Esophagus squamous epithelium (tissue), 5 donors: ENCODE measurements around the gene ZFP57. TPM values are rescaled to one million over a fixed set of nuclear protein-coding genes. Genes with fewer than 3 reads are reported as not detected.

Experiments used
- DNase-seq: peaks from one replicate; lab custom pipeline; 2025; lab: John Stamatoyannopoulos, UW
- H3K27ac ChIP-seq, 4 donors: fragments of 200-600 bp; sonication (generic); one replicate each; pipeline ENCODE4 v1.5.1; 2016 to 2019; ENCODE audit warnings: mild to moderate bottlenecking in 1 of 4
- H3K27me3 ChIP-seq, 4 donors: fragments of 200-600 bp; sonication (generic); 1 replicate in 3 of 4; 2 replicates in 1 of 4; pipeline versions ENCODE4 v1.5.1 to v1.6.0; 2017 to 2021; ENCODE audit warnings: antibody characterized with exemption in 1 of 4
- H3K36me3 ChIP-seq, 3 donors: fragments of 200-600 bp; sonication (generic); one replicate each; pipeline ENCODE4 v1.5.1; 2016 to 2019
- H3K4me1 ChIP-seq, 3 donors: fragments of 200-600 bp; sonication (generic); one replicate each; pipeline ENCODE4 v1.5.1; 2017 to 2019
- H3K4me3 ChIP-seq, 4 donors: fragments of 200-600 bp; sonication (generic); 1 replicate in 3 of 4; 2 replicates in 1 of 4; pipeline ENCODE4 v1.5.1; 2016 to 2019; ENCODE audit warnings: mild to moderate bottlenecking in 2 of 4, moderate library complexity in 1 of 4
- H3K9me3 ChIP-seq, 3 donors: fragments of 200-600 bp; sonication (generic); one replicate each; pipeline ENCODE4 v1.5.1; 2016 to 2019
- POLR2A ChIP-seq, 4 donors: fragments of 450-650 bp; IDR thresholded peaks; one replicate each; pipeline ENCODE4 v1.6.1; 2017; ENCODE audit warnings: antibody characterized with exemption in 4 of 4, mild to moderate bottlenecking in 4 of 4, moderate library complexity in 3 of 4
- WGBS, 2 donors: methylation state at CpG; one replicate each; pipeline ENCODE4 v1.1.5; 2018; 5-methylcytosine and 5-hydroxymethylcytosine counted together
- intact Hi-C: fragments of 100-400 bp; cut with DNase I; formaldehyde crosslinking; loops from one replicate; pipeline ENCODE4 v1.15.0; 2022
- total RNA-seq, 4 donors: library from RNA; depleted of rRNA; stranded (reverse); fragments of >200 nt; gene quantifications; one replicate each; pipeline ENCODE4 v1.1.0, GENCODE V29; 2016
- TF ChIP-seq, protein P1 (sequence below), 6 experiments: fragments of 450-650 bp in 4 of 6; fragments of 200-600 bp in 2 of 6; sonication (generic) in 2 of 6; IDR thresholded peaks; one replicate each; pipeline ENCODE4 v1.5.1; 2016 to 2019; ENCODE audit warnings: antibody characterized with exemption in 6 of 6, mild to moderate bottlenecking in 4 of 6, moderate library complexity in 4 of 6
- donor health status: DM: yes; HTN: yes; CAD: no.

ZFP57 gene
- total RNA-seq, 4 donors from 2014 or later, result 2.4 TPM; not detected in 3

DNA sequence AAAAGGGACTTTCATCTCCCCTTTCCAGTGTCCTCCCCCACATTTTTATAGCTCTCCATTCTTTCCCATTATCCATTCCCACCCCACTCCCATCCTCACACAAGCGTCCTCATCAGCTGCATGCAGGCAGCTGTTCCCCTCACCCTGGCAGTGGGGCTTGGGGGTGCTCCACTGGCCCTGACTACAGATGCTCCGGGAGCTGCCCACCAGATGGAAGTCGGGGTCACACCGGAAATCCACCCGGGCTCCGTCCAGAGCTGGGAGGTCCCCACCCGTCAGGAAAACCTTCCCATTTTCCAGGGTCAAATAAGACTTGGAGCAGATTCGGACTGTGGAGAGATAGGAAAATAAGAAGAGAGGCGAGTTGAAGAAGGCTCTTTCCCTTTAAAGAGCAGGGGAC lies 50.6 kb downstream of the ZFP57 start:
- H3K4me1 ChIP-seq, result peaks cover 22 to 57% (median 25%) of the 10 kb centered on the region in 3 donors
- DNase-seq, result no peak
- H3K27me3 ChIP-seq, result no peaks in the 10 kb centered on the region
- TF ChIP-seq, protein P1, sequence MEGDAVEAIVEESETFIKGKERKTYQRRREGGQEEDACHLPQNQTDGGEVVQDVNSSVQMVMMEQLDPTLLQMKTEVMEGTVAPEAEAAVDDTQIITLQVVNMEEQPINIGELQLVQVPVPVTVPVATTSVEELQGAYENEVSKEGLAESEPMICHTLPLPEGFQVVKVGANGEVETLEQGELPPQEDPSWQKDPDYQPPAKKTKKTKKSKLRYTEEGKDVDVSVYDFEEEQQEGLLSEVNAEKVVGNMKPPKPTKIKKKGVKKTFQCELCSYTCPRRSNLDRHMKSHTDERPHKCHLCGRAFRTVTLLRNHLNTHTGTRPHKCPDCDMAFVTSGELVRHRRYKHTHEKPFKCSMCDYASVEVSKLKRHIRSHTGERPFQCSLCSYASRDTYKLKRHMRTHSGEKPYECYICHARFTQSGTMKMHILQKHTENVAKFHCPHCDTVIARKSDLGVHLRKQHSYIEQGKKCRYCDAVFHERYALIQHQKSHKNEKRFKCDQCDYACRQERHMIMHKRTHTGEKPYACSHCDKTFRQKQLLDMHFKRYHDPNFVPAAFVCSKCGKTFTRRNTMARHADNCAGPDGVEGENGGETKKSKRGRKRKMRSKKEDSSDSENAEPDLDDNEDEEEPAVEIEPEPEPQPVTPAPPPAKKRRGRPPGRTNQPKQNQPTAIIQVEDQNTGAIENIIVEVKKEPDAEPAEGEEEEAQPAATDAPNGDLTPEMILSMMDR (IDR thresholded peaks at IDR 0.05), result no peak
- no peak for TF ChIP-seq POLR2A (IDR thresholded peaks at IDR 0.05)
- H3K27ac ChIP-seq, result no peak overlapping the region
- H3K36me3 ChIP-seq, result no peaks in the 10 kb centered on the region
- no peak overlapping the region for H3K4me3 ChIP-seq
- H3K9me3 ChIP-seq, result no peaks in the 10 kb centered on the region
- WGBS, 2 donors, result 74 to 90% methylated on average over 2 to 5 of the region's 9 CpGs
- intact Hi-C loops, result no loop called here

DNA sequence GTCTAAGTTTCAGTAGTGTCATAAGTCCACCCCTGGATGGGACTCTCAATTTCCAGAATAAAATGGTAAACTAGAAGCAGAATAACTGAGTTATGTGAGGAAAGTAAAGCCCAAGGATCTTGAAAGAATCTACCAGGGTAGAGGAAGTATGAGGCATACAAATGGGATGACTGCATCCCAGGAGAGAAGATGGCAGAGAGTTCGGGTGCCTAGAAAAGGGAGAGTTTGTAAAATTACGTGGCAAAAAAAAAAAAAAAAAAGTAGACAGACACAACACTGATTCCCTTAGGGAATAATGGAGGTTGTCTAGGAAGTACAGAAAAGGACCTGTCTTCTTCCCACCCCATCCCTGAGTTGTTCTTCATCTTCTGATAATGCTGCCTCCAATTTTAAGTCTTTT lies 51.4 kb downstream of the ZFP57 start:
- no peak overlapping the region for H3K27ac ChIP-seq
- TF ChIP-seq, protein P1 (IDR thresholded peaks at IDR 0.05), result no peak
- no peak for TF ChIP-seq POLR2A (IDR thresholded peaks at IDR 0.05)
- peaks cover 22 to 57% (median 25%) of the 10 kb centered on the region in 3 donors for H3K4me1 ChIP-seq
- WGBS, 2 donors, result 73 to 81% methylated on average over 2 of the region's 2 CpGs
- H3K27me3 ChIP-seq, result no peaks in the 10 kb centered on the region
- intact Hi-C loops, result no loop called here
- no peak overlapping the region for H3K4me3 ChIP-seq
- no peaks in the 10 kb centered on the region for H3K36me3 ChIP-seq
- DNase-seq, result no peak
- H3K9me3 ChIP-seq, result no peaks in the 10 kb centered on the region

DNA sequence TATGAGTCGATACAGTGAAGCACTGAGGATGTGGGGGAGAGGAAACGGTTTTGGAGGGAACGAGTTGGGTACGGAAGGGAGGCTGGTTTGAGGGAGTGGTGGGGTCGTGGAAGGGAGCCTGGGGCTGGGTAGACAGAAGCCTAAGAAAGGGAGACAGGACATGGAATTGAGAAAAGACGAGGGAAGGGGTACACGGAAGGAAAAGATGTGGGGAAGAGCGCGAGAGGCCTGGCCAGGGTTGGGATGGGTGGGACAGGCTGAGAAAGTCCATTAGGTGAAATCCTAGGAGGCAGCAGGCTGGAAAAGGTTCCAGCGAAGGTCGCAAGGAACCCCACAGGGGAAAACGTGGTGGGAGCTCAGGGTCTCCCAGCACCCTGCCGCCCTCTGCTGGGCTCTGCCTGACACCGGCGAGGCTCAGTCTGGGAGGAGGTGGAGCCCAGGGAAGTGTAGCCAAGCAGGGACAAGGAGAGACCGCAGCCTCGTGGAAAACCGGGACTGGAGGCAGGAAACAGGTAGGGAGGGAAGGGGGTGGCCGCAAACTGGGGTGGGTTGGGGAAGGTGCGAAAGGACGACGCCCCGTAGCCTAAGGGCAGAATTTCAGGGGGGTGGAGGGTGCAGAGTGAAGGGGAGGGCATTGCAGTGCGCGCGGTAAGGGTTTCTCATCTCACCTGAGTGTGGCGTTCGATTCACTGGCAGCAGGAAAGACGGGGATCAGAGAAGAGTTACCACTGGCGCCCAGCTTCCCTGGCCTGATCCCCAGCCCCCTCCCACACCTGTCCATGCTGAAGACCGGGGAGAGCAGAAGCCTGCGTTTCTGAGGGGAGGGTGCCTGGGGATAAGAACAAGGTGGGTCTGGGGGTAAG lies 52.3 kb downstream of the ZFP57 start:
- intact Hi-C loops, result no loop called here
- Histone ChIP-seq H3K9me3 (no peaks in the 10 kb centered on the region), H3K27me3 (no peaks in the 10 kb centered on the region), H3K4me1 (peaks cover 22 to 50% (median 25%) of the 10 kb centered on the region in 3 donors), H3K36me3 (peaks cover 0 to 3% (median 0%) of the 10 kb centered on the region in 3 donors), H3K27ac (peak overlapping the region; percentile 32 to 84 (median 82)), H3K4me3 (peak overlapping the region; percentile 35 to 76 (median 62))
- no peak for DNase-seq
- TF ChIP-seq, protein P1 (IDR thresholded peaks at IDR 0.05), result peak; percentile 34 to 67 (median 46)
- TF ChIP-seq POLR2A (IDR thresholded peaks at IDR 0.05), result no peak
- 2 to 5% methylated on average over 30 to 32 of the region's 32 CpGs for WGBS, 2 donors

DNA sequence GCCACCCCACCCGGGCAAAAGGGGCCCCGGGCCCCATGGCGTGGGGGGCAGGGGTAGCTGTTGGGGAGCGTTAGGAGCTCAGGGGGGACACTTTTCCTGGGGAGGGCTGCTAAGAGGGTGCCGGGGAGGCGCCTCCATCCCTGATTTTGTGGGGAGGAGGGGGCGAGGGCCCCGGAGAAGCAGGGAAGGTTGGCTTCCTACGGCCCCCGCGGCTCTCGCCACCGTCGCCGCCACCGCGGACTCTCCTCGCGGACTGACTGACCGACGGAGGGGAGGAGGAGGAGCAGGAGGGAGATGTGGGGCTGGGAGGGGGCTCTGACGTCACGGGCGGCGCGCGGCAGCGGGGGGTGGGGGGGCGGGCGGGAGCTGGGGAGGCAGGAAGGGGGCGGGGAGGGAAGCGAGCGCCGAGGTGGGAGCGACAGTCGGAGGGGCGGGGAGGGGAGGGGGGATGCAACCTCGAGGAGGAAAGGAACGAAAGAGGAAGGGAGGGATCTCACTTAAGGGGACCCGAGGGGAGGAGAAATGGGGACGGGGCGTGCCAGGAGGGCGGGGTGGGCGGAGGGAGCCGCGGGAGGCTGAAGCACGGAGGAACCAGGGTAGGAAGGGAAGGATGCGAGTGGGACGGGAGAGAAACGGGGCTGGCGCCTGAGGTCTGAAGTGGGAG lies 53.1 kb downstream of the ZFP57 start:
- TF ChIP-seq, protein P1 (IDR thresholded peaks at IDR 0.05), result no peak
- peak in 2 of 4 donors; percentile 53 to 58 for TF ChIP-seq POLR2A (IDR thresholded peaks at IDR 0.05)
- Histone ChIP-seq H3K9me3 (no peaks in the 10 kb centered on the region), H3K27me3 (no peaks in the 10 kb centered on the region), H3K4me3 (peak overlapping the region; percentile 35 to 76 (median 62)), H3K4me1 (peaks cover 22 to 45% (median 25%) of the 10 kb centered on the region in 3 donors), H3K27ac (peak overlapping the region; percentile 52 to 84 (median 82)), H3K36me3 (peaks cover 0 to 10% (median 0%) of the 10 kb centered on the region in 3 donors)
- no peak for DNase-seq
- intact Hi-C loops, result no loop called here
- 2% methylated on average over 15 of the region's 51 CpGs for WGBS, 2 donors
